ENCODE data around the gene DAND5. TPM values are rescaled to one million over a fixed set of nuclear protein-coding genes. Genes with fewer than 3 reads are reported as not detected.
A peak's percentile ranks its signal among the peaks of the same experiment; 100 is the strongest.

DAND5 gene
- polyA plus RNA-seq, 12 donors = 0.12 to 0.23 (median 0.16) TPM; not detected in 6

DNA sequence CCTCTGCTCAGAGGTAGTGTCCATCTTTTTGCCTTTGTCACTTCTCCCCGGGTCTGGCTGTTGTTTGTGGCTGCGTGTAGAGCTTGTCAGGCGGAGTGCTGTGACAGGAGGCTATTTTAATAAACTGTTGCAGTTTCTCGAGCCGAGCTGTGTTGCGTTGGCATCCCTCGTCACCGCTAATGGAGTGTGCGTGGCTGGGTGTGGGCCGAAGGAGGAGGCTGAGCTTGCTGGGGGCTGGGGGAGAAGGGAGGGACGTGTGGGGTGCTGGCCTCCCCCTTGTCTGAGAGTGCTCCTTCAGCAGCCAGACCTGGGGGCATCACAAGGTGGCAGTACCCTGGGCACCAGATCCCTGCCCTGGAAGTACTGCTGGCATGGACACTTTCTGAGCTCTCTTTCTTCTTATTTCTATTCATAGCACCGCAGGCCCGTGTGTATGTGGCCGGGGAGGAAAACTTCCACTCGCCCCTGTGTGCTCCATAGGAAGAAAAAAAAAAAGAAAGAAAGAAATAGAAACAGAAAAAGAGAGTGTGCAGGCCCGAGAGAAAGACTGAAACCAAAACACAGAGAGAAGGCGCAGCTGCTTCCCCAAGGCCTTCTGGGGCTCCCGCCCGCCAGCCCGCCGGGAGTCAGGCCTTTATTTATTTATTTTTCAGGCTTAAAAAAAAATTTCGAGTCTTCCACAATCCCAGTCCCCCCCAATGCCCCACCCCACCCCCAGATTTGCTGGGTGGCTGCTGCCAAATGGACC lies 52.9 kb downstream of the DAND5 start:
- no peak for DNase-seq

- peak; percentile 94 for DNase-seq
Measured at GRCh38 chr19:13022859-13023636, 53.7 kb downstream of the DAND5 start.

GRCh38 chr19:13023656-13024055 lies 54.3 kb downstream of the DAND5 start:
- no peak for DNase-seq

Other genes with a start within 250 kb of the DAND5 start
- gene TNPO2, start 245.6 kb upstream of the DAND5 start, polyA plus RNA-seq (ENCODE audit: insufficient read length in 12 of 12) = 10 to 100 TPM in 11 of 12 donors, not detected in 1; 37.4 to 93.0 (median 51.3) TPM
- gene TRIR, start 234.9 kb upstream of the DAND5 start, polyA plus RNA-seq (ENCODE audit: insufficient read length in 12 of 12) = 100 to 1,000 TPM in 11 of 12 donors, not detected in 1; 130 to 438 (median 158) TPM
- gene GET3, start 232.1 kb upstream of the DAND5 start, polyA plus RNA-seq (ENCODE audit: insufficient read length in 12 of 12) = 10 to 100 TPM in 11 of 12 donors, not detected in 1; 36.1 to 51.0 (median 40.6) TPM
- under 1 TPM in 4 of 12 donors, not detected in 8; 0.08 to 0.14 (median 0.11) TPM for gene BEST2, start 217.8 kb upstream of the DAND5 start, polyA plus RNA-seq (ENCODE audit: insufficient read length in 12 of 12)
- 10 to 100 TPM in 11 of 12 donors, not detected in 1; 12.4 to 78.3 (median 24.2) TPM for gene HOOK2, start 194.0 kb upstream of the DAND5 start, polyA plus RNA-seq (ENCODE audit: insufficient read length in 12 of 12)
- 100 to 1,000 TPM in 2 of 12 donors, 10 to 100 TPM in 9, not detected in 1; 18.0 to 187 (median 38.3) TPM for gene JUNB, start 178.1 kb upstream of the DAND5 start, polyA plus RNA-seq (ENCODE audit: insufficient read length in 12 of 12)
- 100 to 1,000 TPM in 11 of 12 donors, not detected in 1; 124 to 185 (median 148) TPM for gene PRDX2, start 167.8 kb upstream of the DAND5 start, polyA plus RNA-seq (ENCODE audit: insufficient read length in 12 of 12)
- gene THSD8, start 167.5 kb upstream of the DAND5 start, polyA plus RNA-seq (ENCODE audit: insufficient read length in 12 of 12) = 1 to 10 TPM in 10 of 12 donors, not detected in 2; 1.4 to 7.1 (median 4.2) TPM
- gene RNASEH2A, start 163.0 kb upstream of the DAND5 start, polyA plus RNA-seq (ENCODE audit: insufficient read length in 12 of 12) = 10 to 100 TPM in 10 of 12 donors, not detected in 2; 13.3 to 25.6 (median 17.6) TPM
- gene RTBDN, start 135.0 kb upstream of the DAND5 start, polyA plus RNA-seq (ENCODE audit: insufficient read length in 12 of 12) = under 1 TPM in 1 of 12 donors, not detected in 11; 0.16 TPM
- 10 to 100 TPM in 1 of 12 donors, under 1 TPM in 10, not detected in 1; 0.16 to 12.0 (median 0.62) TPM for gene MAST1, start 131.1 kb upstream of the DAND5 start, polyA plus RNA-seq (ENCODE audit: insufficient read length in 12 of 12)
- gene DNASE2, start 88.1 kb upstream of the DAND5 start, polyA plus RNA-seq (ENCODE audit: insufficient read length in 12 of 12) = 10 to 100 TPM in 4 of 12 donors, 1 to 10 TPM in 7, not detected in 1; 6.4 to 18.1 (median 8.6) TPM
- gene KLF1, start 82.4 kb upstream of the DAND5 start, polyA plus RNA-seq (ENCODE audit: insufficient read length in 12 of 12) = 1 to 10 TPM in 1 of 12 donors, under 1 TPM in 9, not detected in 2; 0.15 to 2.8 (median 0.43) TPM
- 10 to 100 TPM in 11 of 12 donors, not detected in 1; 15.0 to 33.8 (median 25.4) TPM for gene GCDH, start 78.4 kb upstream of the DAND5 start, polyA plus RNA-seq (ENCODE audit: insufficient read length in 12 of 12)
- 1 to 10 TPM in 10 of 12 donors, not detected in 2; 2.1 to 4.5 (median 3.2) TPM for gene SYCE2, start 50.3 kb upstream of the DAND5 start, polyA plus RNA-seq (ENCODE audit: insufficient read length in 12 of 12)
- 10 to 100 TPM in 11 of 12 donors, not detected in 1; 25.7 to 45.4 (median 34.4) TPM for gene FARSA, start 35.9 kb upstream of the DAND5 start, polyA plus RNA-seq (ENCODE audit: insufficient read length in 12 of 12)
- 100 to 1,000 TPM; 312 to 584 (median 398) TPM for gene CALR, start 31.0 kb upstream of the DAND5 start, polyA plus RNA-seq (ENCODE audit: insufficient read length in 12 of 12)
- gene RAD23A, start 23.7 kb upstream of the DAND5 start, polyA plus RNA-seq (ENCODE audit: insufficient read length in 12 of 12) = 100 to 1,000 TPM in 9 of 12 donors, 10 to 100 TPM in 3; 80.3 to 659 (median 114) TPM
- 10 to 100 TPM in 11 of 12 donors, not detected in 1; 31.9 to 47.7 (median 36.5) TPM for gene GADD45GIP1, start 12.4 kb upstream of the DAND5 start, polyA plus RNA-seq (ENCODE audit: insufficient read length in 12 of 12)
- 100 to 1,000 TPM in 8 of 12 donors, 10 to 100 TPM in 4; 73.2 to 280 (median 105) TPM for gene NFIX, start 25.9 kb downstream of the DAND5 start, polyA plus RNA-seq (ENCODE audit: insufficient read length in 12 of 12)
- gene LYL1, start 133.3 kb downstream of the DAND5 start, polyA plus RNA-seq (ENCODE audit: insufficient read length in 12 of 12) = 1 to 10 TPM in 11 of 12 donors, not detected in 1; 2.5 to 10.0 (median 3.6) TPM
- 10 to 100 TPM in 11 of 12 donors, not detected in 1; 21.0 to 41.7 (median 23.9) TPM for gene TRMT1, start 147.2 kb downstream of the DAND5 start, polyA plus RNA-seq (ENCODE audit: insufficient read length in 12 of 12)
- gene NACC1, start 148.7 kb downstream of the DAND5 start, polyA plus RNA-seq (ENCODE audit: insufficient read length in 12 of 12) = 10 to 100 TPM in 11 of 12 donors, not detected in 1; 11.7 to 37.6 (median 16.0) TPM
- gene STX10, start 180.8 kb downstream of the DAND5 start, polyA plus RNA-seq (ENCODE audit: insufficient read length in 12 of 12) = 10 to 100 TPM in 11 of 12 donors, not detected in 1; 26.2 to 59.3 (median 31.5) TPM
- 100 to 1,000 TPM in 3 of 12 donors, 10 to 100 TPM in 8, not detected in 1; 36.9 to 203 (median 55.6) TPM for gene IER2, start 180.8 kb downstream of the DAND5 start, polyA plus RNA-seq (ENCODE audit: insufficient read length in 12 of 12)